Neural progenitor cell (in vitro differentiated cells): ENCODE data around the gene RASD2. TPM values are rescaled to one million over a fixed set of nuclear protein-coding genes. Genes with fewer than 3 reads are reported as not detected.

Experiments
- DNase-seq: peaks from one replicate; pipeline ENCODE4 v3.0.0-alpha.2; 2016; ENCODE audit warnings: low spot score
- H2AFZ ChIP-seq: fragments of 200-600 bp; sonication (generic); replicated peaks from 2 replicates; pipeline ENCODE4 v1.6.1; 2016; ENCODE audit warnings: antibody characterized with exemption
- H3F3A ChIP-seq: fragments of 200-600 bp; sonication (generic); 2 replicates; pipeline ENCODE4 v1.6.1; 2016; ENCODE audit warnings: antibody characterized with exemption, low read depth
- H3K27ac ChIP-seq: fragments of 200-600 bp; sonication (generic); 2 replicates; pipeline ENCODE4 v1.5.1; 2016; ENCODE audit warnings: mild to moderate bottlenecking
- H3K27me3 ChIP-seq: fragments of 200-600 bp; sonication (generic); 2 replicates; pipeline ENCODE4 v1.6.1; 2016; ENCODE audit warnings: mild to moderate bottlenecking, moderate library complexity
- H3K36me3 ChIP-seq: fragments of 200-600 bp; sonication (generic); 2 replicates; pipeline ENCODE4 v1.5.1; 2016
- H3K4me1 ChIP-seq: fragments of 200-600 bp; sonication (generic); 2 replicates; pipeline ENCODE4 v1.6.1; 2016; ENCODE audit warnings: mixed run types
- H3K4me2 ChIP-seq: fragments of 200-600 bp; sonication (generic); 2 replicates; pipeline ENCODE4 v1.6.1; 2016
- H3K4me3 ChIP-seq: fragments of 200-600 bp; sonication (generic); 2 replicates; pipeline ENCODE4 v1.5.1; 2016
- H3K79me2 ChIP-seq: fragments of 200-600 bp; sonication (generic); 2 replicates; pipeline ENCODE4 v1.6.1; 2016; ENCODE audit warnings: low read depth
- H3K9ac ChIP-seq: fragments of 200-600 bp; sonication (generic); 2 replicates; pipeline ENCODE4 v1.6.1; 2016
- H3K9me3 ChIP-seq: fragments of 200-600 bp; sonication (generic); 2 replicates; pipeline ENCODE4 v1.5.1; 2016; ENCODE audit warnings: low read depth
- H4K20me1 ChIP-seq: fragments of 200-600 bp; sonication (generic); 2 replicates; pipeline ENCODE4 v1.6.1; 2016; ENCODE audit warnings: low read depth
- H3K27ac Mint-ChIP-seq: 3 replicates; pipeline ENCODE4 v1.8.0; 2021; ENCODE audit warnings: mixed read lengths
- H3K27me3 Mint-ChIP-seq: 2 replicates; pipeline ENCODE4 v1.8.0; 2022; ENCODE audit warnings: low read depth, mild to moderate bottlenecking, inconsistent platforms, moderate library complexity, mixed read lengths; ENCODE audit not compliant: insufficient read depth
- H3K36me3 Mint-ChIP-seq: 3 replicates; pipeline ENCODE4 v1.8.0; 2021; ENCODE audit warnings: mixed read lengths
- H3K4me1 Mint-ChIP-seq: 3 replicates; pipeline ENCODE4 v1.8.0; 2021; ENCODE audit warnings: mixed read lengths
- H3K4me3 Mint-ChIP-seq: 3 replicates; pipeline ENCODE4 v1.8.0; 2021; ENCODE audit warnings: mild to moderate bottlenecking, moderate library complexity, mixed read lengths
- H3K9me3 Mint-ChIP-seq: 3 replicates; pipeline ENCODE4 v1.8.0; 2020; ENCODE audit warnings: mixed read lengths
- CTCF ChIP-seq: fragments of 200-600 bp; sonication (generic); IDR thresholded peaks from 2 replicates; pipeline ENCODE4 v1.5.1; 2017; ENCODE audit warnings: antibody characterized with exemption, mild to moderate bottlenecking
- EZH2 ChIP-seq: fragments of 200-600 bp; sonication (generic); IDR thresholded peaks from 2 replicates; pipeline ENCODE4 v1.6.1; 2017; ENCODE audit warnings: antibody characterized with exemption, mild to moderate bottlenecking, moderate library complexity
- EZH2phosphoT487 ChIP-seq: fragments of 200-600 bp; sonication (generic); IDR thresholded peaks from 2 replicates; pipeline ENCODE4 v1.6.1; 2017; ENCODE audit warnings: antibody characterized with exemption
- total RNA-seq: library from RNA; depleted of rRNA; stranded (reverse); fragments of >200 nt; gene quantifications from 2 replicates; pipeline ENCODE4 v1.2.3, GENCODE V29; 2015; ENCODE audit warnings: low replicate concordance

RASD2 gene
- total RNA-seq, 1 donor from 2014 or later: 0.04 TPM

GRCh38 chr22:35539487-35539886 lies 1.1 kb upstream of the RASD2 start:
- no peaks in the 10 kb centered on the region for H3K79me2 ChIP-seq
- peak overlapping the region; percentile 90 for H3K4me2 ChIP-seq
- H3F3A ChIP-seq: peaks cover 24% of the 10 kb centered on the region
- no peaks in the 10 kb centered on the region for H3K36me3 Mint-ChIP-seq
- H3K4me1 ChIP-seq: peaks cover 9% of the 10 kb centered on the region
- H3K9me3 Mint-ChIP-seq: no peaks in the 10 kb centered on the region
- TF ChIP-seq CTCF (no peak), EZH2 (peak; percentile 35), EZH2phosphoT487 (no peak)
- H2AFZ ChIP-seq: no peak overlapping the region
- no peak overlapping the region for H3K9ac ChIP-seq
- H3K4me1 Mint-ChIP-seq: peaks cover 9% of the 10 kb centered on the region
- peaks cover 16% of the 10 kb centered on the region for H4K20me1 ChIP-seq
- DNase-seq: no peak
- peak overlapping the region; percentile 66 for H3K4me3 ChIP-seq
- H3K36me3 ChIP-seq: no peaks in the 10 kb centered on the region
- H3K27ac ChIP-seq: no peak overlapping the region
- peaks cover 36% of the 10 kb centered on the region for H3K27me3 Mint-ChIP-seq
- H3K27ac Mint-ChIP-seq: no peak overlapping the region
- H3K27me3 ChIP-seq: peaks cover 64% of the 10 kb centered on the region
- H3K9me3 ChIP-seq: no peaks in the 10 kb centered on the region
- peak overlapping the region; percentile 69 for H3K4me3 Mint-ChIP-seq

- H3K27me3 Mint-ChIP-seq: peaks cover 42% of the 10 kb centered on the region
Measured at GRCh38 chr22:35539910-35540594, 579 bp upstream of the RASD2 start.

GRCh38 chr22:35541254-35541748 lies 670 bp downstream of the RASD2 start:
- Histone ChIP-seq H3K27ac (no peak overlapping the region), H2AFZ (no peak overlapping the region), H3K9ac (no peak overlapping the region), H3K79me2 (no peaks in the 10 kb centered on the region), H3K27me3 (peaks cover 65% of the 10 kb centered on the region), H3K36me3 (no peaks in the 10 kb centered on the region), H3K4me1 (peaks cover 9% of the 10 kb centered on the region), H3K4me3 (peak overlapping the region; percentile 66), H4K20me1 (peaks cover 16% of the 10 kb centered on the region), H3F3A (peaks cover 24% of the 10 kb centered on the region), H3K4me2 (peak overlapping the region; percentile 96), H3K9me3 (no peaks in the 10 kb centered on the region)
- H3K4me3 Mint-ChIP-seq: peak overlapping the region; percentile 54
- peaks cover 12% of the 10 kb centered on the region for H3K4me1 Mint-ChIP-seq
- peaks cover 45% of the 10 kb centered on the region for H3K27me3 Mint-ChIP-seq
- TF ChIP-seq EZH2: peak; percentile 67
- no peak for TF ChIP-seq EZH2phosphoT487
- TF ChIP-seq CTCF: no peak
- H3K36me3 Mint-ChIP-seq: no peaks in the 10 kb centered on the region
- H3K27ac Mint-ChIP-seq: no peak overlapping the region
- peak; percentile 68 for DNase-seq
- H3K9me3 Mint-ChIP-seq: no peaks in the 10 kb centered on the region

More at GRCh38 chr22:35539910-35540594, 579 bp upstream of the RASD2 start:
- no peaks in the 10 kb centered on the region for H3K9me3 ChIP-seq
- Mint-ChIP-seq H3K36me3 (no peaks in the 10 kb centered on the region), H3K9me3 (no peaks in the 10 kb centered on the region), H3K4me1 (peaks cover 12% of the 10 kb centered on the region), H3K27ac (no peak overlapping the region), H3K4me3 (peak overlapping the region; percentile 79)
- H3K4me2 ChIP-seq: peak overlapping the region; percentile 96
- H3K9ac ChIP-seq: no peak overlapping the region
- H3K4me1 ChIP-seq: peaks cover 9% of the 10 kb centered on the region
- no peak overlapping the region for H3K27ac ChIP-seq
- H3K27me3 ChIP-seq: peaks cover 65% of the 10 kb centered on the region
- peak overlapping the region; percentile 66 for H3K4me3 ChIP-seq
- H3F3A ChIP-seq: peaks cover 24% of the 10 kb centered on the region
- peak overlapping the region; percentile 96 for H2AFZ ChIP-seq
- H3K36me3 ChIP-seq: no peaks in the 10 kb centered on the region
- no peak for TF ChIP-seq EZH2phosphoT487
- no peak for TF ChIP-seq CTCF
- no peak for TF ChIP-seq EZH2
- no peaks in the 10 kb centered on the region for H3K79me2 ChIP-seq
- peak; percentile 78 for DNase-seq
- peaks cover 16% of the 10 kb centered on the region for H4K20me1 ChIP-seq
